ENCODE results near the gene LHPP.

DNA sequence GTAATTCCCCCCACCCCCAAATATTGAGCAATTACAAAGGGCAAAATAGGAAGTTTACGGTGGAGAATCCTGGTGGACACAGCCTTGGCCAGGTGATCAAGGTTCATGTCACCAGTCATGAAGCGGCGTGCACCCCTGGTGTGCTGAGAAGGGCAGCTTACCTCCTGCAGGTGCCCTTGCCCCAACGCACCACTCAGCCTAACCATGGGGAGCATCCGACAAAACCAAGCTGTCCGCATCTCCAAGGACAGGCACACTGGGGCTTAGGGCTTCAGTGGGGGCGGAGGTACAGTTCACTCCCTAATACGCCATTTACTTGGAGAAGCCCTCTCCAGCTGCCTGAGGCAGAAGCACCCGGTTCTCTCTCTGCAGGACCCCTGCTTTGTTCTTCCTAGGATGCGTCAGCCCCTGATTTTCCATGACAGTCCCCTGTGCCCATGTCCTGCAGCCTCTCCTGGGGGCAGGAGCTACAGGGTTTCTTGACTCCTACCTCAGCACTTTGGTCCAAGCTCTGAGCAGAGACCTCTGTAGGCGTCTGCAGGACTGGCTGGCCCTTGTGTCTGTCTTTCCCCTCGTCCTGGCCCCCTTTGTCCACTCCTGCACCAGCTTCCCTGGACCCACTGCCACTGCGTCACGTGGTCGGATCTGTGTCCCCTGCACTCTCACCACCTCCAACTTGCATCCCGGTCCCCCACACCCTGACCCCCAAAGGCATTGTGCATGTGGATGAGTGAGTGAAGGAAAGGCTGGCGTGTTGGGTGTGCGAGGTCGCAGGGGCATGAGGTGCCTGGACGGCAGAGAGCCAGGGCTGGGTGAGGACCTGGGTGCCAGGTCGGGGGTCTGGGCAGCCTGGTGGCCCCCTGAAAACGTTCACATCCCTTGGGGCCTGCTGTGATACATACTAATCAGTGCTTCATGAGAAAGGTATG lies 113.7 kb downstream of the LHPP start:
- TF ChIP-seq CTCF (IDR thresholded peaks at IDR 0.05) = no peak
- no peak for TF ChIP-seq POLR2A (IDR thresholded peaks at IDR 0.05)
- TF ChIP-seq POLR2AphosphoS5 (IDR thresholded peaks at IDR 0.05) = no peak

Data from transverse colon (tissue), 4 donors.